Measurements from ENCODE around the gene HSPB9. TPM values are rescaled to one million over a fixed set of nuclear protein-coding genes. Genes with fewer than 3 reads are reported as not detected.
A peak's percentile ranks its signal among the peaks of the same experiment; 100 is the strongest.
"Not testable (repeated sequence)": the region's sequence is repeated elsewhere in the genome, so short reads cannot be mapped to it uniquely, and the experiment has no call there.

HSPB9 gene
- total RNA-seq, 2 experiments from 2014 or later: 0.18 to 0.33 TPM

DNA sequence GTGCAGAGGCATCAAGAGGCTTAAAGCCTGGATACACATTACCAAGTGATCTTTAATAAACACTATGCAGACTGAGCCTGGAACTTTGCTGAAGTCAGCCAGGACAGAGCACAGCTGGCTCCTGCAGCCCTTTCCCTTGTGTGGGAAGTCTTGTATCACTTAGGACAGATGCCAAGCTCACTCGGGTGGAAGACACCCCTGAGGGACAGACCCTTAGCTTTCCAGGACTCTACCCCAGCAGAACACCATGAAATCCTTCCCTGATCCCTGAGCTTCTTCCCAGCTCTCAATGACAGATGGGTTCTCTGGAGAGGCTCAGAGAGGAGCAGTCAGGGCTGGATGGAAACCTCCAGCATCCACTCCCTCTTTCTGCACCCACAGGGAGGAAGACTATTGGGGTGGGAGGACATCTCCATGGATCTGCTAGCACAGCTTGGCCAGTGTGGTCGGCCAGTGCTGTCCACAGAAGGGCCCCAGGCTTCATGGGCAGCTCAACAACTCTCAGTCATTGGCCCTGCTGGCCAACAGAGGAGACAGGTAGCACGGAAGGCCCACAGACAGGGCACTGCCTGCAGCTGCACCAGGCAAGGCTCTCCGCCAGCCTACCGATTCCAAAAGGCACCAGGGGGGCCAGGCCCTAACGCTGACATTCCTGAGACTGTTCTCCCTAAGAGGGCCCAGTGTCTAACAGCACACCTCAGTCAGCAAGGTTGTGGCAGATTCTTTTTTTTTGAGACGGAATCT lies 16.3 kb downstream of the HSPB9 start:
- H3K4me1 Mint-ChIP-seq: peaks cover 61% of the 10 kb centered on the region
- no peak overlapping the region for H3K27ac Mint-ChIP-seq
- peaks cover 13% of the 10 kb centered on the region for H3K36me3 Mint-ChIP-seq

DNA sequence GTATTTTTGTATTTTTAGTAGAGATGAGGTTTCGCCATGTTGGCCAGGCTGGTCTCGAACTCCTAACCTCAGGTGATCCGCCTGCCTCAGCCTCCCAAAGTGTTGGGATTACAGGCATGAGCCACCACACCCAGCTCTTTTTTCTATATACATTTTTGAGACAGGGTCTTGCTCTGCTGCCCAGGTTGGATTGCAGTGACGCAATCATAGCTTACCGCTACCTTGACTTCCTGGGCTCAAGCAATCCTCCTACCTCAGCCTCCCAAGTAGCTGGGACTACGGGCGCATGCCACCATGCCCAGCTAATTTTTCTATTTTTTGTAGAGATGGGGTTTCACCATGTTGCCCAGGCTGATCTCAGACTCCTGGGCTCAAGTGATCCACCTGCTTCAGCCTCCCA lies 18.1 kb downstream of the HSPB9 start:
- DNase-seq, H3K36me3 Mint-ChIP-seq, H3K4me3 Mint-ChIP-seq, H3K27ac Mint-ChIP-seq, H3K9me3 Mint-ChIP-seq, H3K27me3 Mint-ChIP-seq: not testable (repeated sequence)
- H3K4me1 Mint-ChIP-seq: peaks cover 49% of the 10 kb centered on the region

More for the DNA sequence above, 16.3 kb downstream of the HSPB9 start:
- no peak for DNase-seq
- Mint-ChIP-seq H3K9me3 (no peaks in the 10 kb centered on the region), H3K4me3 (no peak overlapping the region), H3K27me3 (no peaks in the 10 kb centered on the region)

GRCh38 chr17:42141382-42141781 lies 18.8 kb downstream of the HSPB9 start:
- Mint-ChIP-seq H3K4me1 (peaks cover 42% of the 10 kb centered on the region), H3K27ac (no peak overlapping the region), H3K9me3 (no peaks in the 10 kb centered on the region), H3K36me3 (peaks cover 6% of the 10 kb centered on the region), H3K27me3 (no peaks in the 10 kb centered on the region), H3K4me3 (no peak overlapping the region)
- DNase-seq: no peak

GRCh38 chr17:42142371-42142896 lies 19.8 kb downstream of the HSPB9 start:
- Mint-ChIP-seq H3K27ac (no peak overlapping the region), H3K27me3 (no peaks in the 10 kb centered on the region), H3K4me1 (peaks cover 35% of the 10 kb centered on the region), H3K4me3 (no peak overlapping the region), H3K36me3 (peaks cover 8% of the 10 kb centered on the region), H3K9me3 (no peaks in the 10 kb centered on the region)
- no peak for DNase-seq

GRCh38 chr17:42143138-42143537 lies 20.5 kb downstream of the HSPB9 start:
- Mint-ChIP-seq H3K4me1 (peaks cover 36% of the 10 kb centered on the region), H3K36me3 (peaks cover 12% of the 10 kb centered on the region)
- H3K27me3 Mint-ChIP-seq, DNase-seq, H3K4me3 Mint-ChIP-seq, H3K9me3 Mint-ChIP-seq, H3K27ac Mint-ChIP-seq: not testable (repeated sequence)

- H3K4me1 Mint-ChIP-seq: peaks cover 32% of the 10 kb centered on the region
- H3K27me3 Mint-ChIP-seq: no peaks in the 10 kb centered on the region
- H3K4me3 Mint-ChIP-seq: no peak overlapping the region
- DNase-seq: no peak
- H3K9me3 Mint-ChIP-seq: no peaks in the 10 kb centered on the region
- H3K36me3 Mint-ChIP-seq: peaks cover 9% of the 10 kb centered on the region
- peak overlapping the region; percentile 26 for H3K27ac Mint-ChIP-seq
Observed at GRCh38 chr17:42146911-42147607, 24.5 kb downstream of the HSPB9 start.

DNA sequence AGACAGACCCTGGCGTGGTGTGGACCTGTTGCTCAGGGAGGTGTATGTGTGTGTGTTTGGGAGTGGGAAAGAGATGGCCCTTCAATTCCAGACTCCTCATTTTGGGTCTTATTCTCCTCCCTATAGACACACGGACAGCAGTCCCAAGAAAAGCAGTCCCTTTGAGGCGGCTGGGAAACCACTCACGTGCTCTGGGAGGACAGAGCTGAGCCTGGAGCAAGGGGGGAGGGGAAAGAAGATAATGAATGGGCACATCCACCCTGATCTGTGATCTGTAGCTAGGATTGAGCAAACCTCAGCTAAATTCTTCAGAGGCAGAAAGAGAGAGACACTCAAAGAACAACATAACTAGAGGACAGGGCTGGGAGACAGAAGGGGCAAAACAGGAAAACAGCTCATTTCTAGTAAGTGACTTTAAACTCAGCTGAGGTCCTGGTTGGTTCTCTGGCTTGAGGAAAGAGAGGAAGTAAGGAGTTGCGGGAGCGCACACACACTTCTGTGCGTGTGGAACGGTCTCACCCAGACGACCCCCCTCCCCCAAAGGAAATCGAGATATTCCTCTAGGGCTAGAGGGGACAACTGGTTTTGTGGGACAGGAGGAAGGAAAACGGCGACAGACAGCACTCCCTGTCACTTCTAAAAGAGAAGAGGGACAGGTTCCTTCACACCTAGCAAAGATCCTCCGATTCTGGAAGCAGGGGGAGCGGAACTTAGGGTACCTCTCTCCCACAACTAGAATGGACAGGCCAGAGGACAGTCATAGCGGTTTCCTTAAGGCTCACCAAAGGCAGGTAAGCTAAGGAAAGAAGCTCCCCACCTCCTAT lies 31.5 kb downstream of the HSPB9 start:
- Mint-ChIP-seq H3K9me3 (no peaks in the 10 kb centered on the region), H3K27ac (peak overlapping the region; percentile 81), H3K27me3 (no peaks in the 10 kb centered on the region), H3K4me3 (peak overlapping the region; percentile 94), H3K4me1 (peaks cover 24% of the 10 kb centered on the region), H3K36me3 (peaks cover 8% of the 10 kb centered on the region)
- no peak for DNase-seq

- H3K27me3 Mint-ChIP-seq: no peaks in the 10 kb centered on the region
- H3K9me3 Mint-ChIP-seq: no peaks in the 10 kb centered on the region
- H3K36me3 Mint-ChIP-seq: peaks cover 8% of the 10 kb centered on the region
Observed at GRCh38 chr17:42155614-42156045, 33.0 kb downstream of the HSPB9 start.

DNA sequence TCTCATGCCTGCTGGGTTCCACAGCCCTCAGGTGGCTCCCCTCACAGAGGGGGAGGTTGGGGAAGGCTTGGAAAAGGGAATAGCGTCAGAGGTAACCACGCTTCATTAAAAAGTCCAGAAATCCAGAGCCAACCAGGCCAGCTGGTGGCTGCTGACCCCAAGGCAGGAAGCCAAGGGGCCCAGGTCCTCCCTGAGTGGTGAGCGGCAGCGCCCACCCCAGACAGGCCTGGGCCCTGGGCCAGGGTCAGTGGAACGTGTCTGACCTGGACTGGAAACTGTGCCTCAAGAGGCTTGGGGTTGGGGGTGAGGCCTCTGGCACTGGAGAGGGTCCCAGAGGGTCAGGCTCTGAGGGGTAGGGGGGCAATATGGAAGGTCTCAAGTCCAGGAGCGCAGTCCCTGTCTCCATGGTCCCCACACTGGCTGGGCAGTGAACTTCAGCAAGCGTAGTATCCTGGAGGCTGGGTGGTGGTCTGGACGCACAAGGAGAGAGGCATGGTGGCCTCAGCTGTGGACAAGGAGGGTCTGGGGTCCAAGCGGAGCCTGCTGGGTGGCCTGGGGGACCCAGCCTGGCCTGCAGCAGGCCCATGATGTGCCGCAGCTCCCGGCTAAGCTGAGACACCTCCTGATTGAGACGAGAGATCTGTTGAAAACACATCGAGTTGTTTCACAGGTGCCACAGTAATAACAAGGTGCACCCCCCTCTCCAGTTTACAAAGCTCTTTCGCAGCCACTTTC lies 37.4 kb downstream of the HSPB9 start:
- Mint-ChIP-seq H3K9me3 (no peaks in the 10 kb centered on the region), H3K4me3 (no peak overlapping the region), H3K36me3 (no peaks in the 10 kb centered on the region), H3K27me3 (no peaks in the 10 kb centered on the region), H3K4me1 (no peaks in the 10 kb centered on the region), H3K27ac (peak overlapping the region; percentile 34)
- no peak for DNase-seq

More at GRCh38 chr17:42155614-42156045, 33.0 kb downstream of the HSPB9 start:
- Mint-ChIP-seq H3K4me1 (peaks cover 23% of the 10 kb centered on the region), H3K4me3 (peak overlapping the region; percentile 94), H3K27ac (no peak overlapping the region)
- no peak for DNase-seq

DNA sequence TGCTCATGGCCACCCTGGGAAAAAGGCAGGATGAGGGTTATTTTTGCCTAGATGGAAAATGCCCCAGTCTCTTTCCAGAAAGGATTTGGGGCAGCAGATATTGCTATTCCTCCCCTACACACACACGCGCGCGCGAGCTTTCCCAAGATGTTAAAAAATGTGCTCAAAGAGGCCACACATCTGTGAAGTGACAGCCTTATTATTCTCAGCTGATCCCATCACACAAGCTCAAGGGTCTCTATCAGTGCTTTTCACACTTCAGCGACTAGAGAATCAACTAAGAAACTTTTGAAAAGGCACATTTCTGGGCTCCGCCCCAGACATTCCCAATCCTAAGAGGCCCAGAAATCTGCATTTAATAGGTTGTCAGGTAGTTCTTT lies 37.9 kb downstream of the HSPB9 start:
- Mint-ChIP-seq H3K9me3 (no peaks in the 10 kb centered on the region), H3K27ac (no peak overlapping the region), H3K27me3 (no peaks in the 10 kb centered on the region), H3K4me3 (no peak overlapping the region), H3K36me3 (no peaks in the 10 kb centered on the region), H3K4me1 (no peaks in the 10 kb centered on the region)
- no peak for DNase-seq

DNA sequence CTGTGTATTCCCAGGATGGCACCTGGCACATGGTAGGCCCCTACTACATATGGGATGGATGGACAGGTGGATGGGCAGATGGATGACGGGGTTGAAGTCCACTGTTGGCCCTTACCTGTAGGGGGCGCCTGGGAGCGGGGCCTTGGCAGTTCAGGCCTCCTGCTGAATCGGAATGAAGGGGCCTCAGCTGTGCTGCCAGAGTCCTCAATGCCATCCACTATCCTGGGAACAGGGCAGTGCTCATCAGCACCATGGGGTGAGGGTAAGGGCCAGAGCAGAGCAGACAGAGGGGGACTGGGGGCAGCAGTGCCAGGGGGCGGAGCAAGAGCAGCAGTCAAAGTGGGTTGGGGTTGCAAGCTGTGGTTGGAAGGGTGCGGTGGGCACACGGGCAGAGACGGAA lies 40.5 kb downstream of the HSPB9 start:
- no peaks in the 10 kb centered on the region for H3K36me3 Mint-ChIP-seq
- no peaks in the 10 kb centered on the region for H3K9me3 Mint-ChIP-seq
- no peaks in the 10 kb centered on the region for H3K27me3 Mint-ChIP-seq
- H3K4me3 Mint-ChIP-seq: no peak overlapping the region
- no peak overlapping the region for H3K27ac Mint-ChIP-seq
- peak; percentile 54 for DNase-seq
- H3K4me1 Mint-ChIP-seq: no peaks in the 10 kb centered on the region

GRCh38 chr17:42163696-42164407 lies 41.2 kb downstream of the HSPB9 start:
- Mint-ChIP-seq H3K4me3 (no peak overlapping the region), H3K4me1 (no peaks in the 10 kb centered on the region), H3K27me3 (no peaks in the 10 kb centered on the region), H3K27ac (no peak overlapping the region), H3K9me3 (no peaks in the 10 kb centered on the region), H3K36me3 (no peaks in the 10 kb centered on the region)
- no peak for DNase-seq

GRCh38 chr17:42165751-42166150 lies 43.1 kb downstream of the HSPB9 start:
- no peak for DNase-seq
- Mint-ChIP-seq H3K4me1 (no peaks in the 10 kb centered on the region), H3K9me3 (no peaks in the 10 kb centered on the region), H3K36me3 (no peaks in the 10 kb centered on the region), H3K27me3 (no peaks in the 10 kb centered on the region), H3K27ac (no peak overlapping the region), H3K4me3 (no peak overlapping the region)

GRCh38 chr17:42166196-42166763 lies 43.7 kb downstream of the HSPB9 start:
- no peak for DNase-seq
- H3K36me3 Mint-ChIP-seq: no peaks in the 10 kb centered on the region
- H3K27ac Mint-ChIP-seq: no peak overlapping the region
- no peaks in the 10 kb centered on the region for H3K9me3 Mint-ChIP-seq
- no peaks in the 10 kb centered on the region for H3K4me1 Mint-ChIP-seq
- H3K4me3 Mint-ChIP-seq: no peak overlapping the region
- no peaks in the 10 kb centered on the region for H3K27me3 Mint-ChIP-seq

Data from activated naive CD8-positive, alpha-beta T cell treated with anti-CD3 and anti-CD28 coated beads for 36 hours (primary cell).